Measurements from ENCODE around the gene RAPGEF4.

RAPGEF4 gene

GRCh38 chr2:172704072-172704936, 31.3 kb upstream of the RAPGEF4 start:
- H3K4me2 ChIP-seq = no peak overlapping the region
- H3K9ac ChIP-seq = no peak overlapping the region

DNA sequence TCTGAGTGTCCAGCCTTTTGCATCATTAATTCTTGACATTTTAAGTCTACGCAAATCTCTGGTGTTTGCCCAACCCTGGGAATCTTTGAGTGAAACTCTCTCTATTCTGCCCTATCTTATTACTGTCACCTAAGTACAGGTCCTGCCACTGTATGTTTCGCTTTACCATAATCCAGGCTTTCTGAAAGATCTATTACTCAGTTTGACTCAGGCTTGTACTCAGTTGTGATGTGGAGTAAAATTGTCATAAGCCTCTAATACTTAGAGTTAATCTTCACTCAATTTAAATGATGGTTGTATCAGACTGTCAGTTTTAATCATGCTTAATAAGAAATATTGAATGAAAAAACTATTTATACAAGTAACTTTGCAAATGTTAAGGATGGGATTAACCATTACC, 30.3 kb upstream of the RAPGEF4 start:
- Histone ChIP-seq H3K36me3 (no peaks in the 10 kb centered on the region), H3K9me3 (replicated peaks in 1 of 11) (peaks cover 4 to 11% (median 8%) of the 10 kb centered on the region in 11 experiments), H4K20me1 (no peaks in the 10 kb centered on the region), H3K27ac (no peak overlapping the region), H3K4me3 (no peak overlapping the region), H3K27me3 (no peaks in the 10 kb centered on the region), H3K4me1 (peaks cover 0 to 6% (median 0%) of the 10 kb centered on the region in 10 experiments; a peak in 1 of 20 replicates), H3K4me2 (no peak overlapping the region), H3K9ac (no peak overlapping the region)
- no peak for TF ChIP-seq Cebpa-rat (IDR thresholded peaks at IDR 0.05)

More at GRCh38 chr2:172704072-172704936, 31.3 kb upstream of the RAPGEF4 start:
- Histone ChIP-seq H3K4me3 (no peak overlapping the region), H3K9me3 (replicated peaks in 1 of 11) (peaks cover 9 to 18% (median 12%) of the 10 kb centered on the region in 11 experiments), H3K27me3 (no peaks in the 10 kb centered on the region), H4K20me1 (no peaks in the 10 kb centered on the region), H3K4me1 (no peaks in the 10 kb centered on the region), H3K27ac (no peak overlapping the region), H3K36me3 (no peaks in the 10 kb centered on the region)
- TF ChIP-seq Cebpa-rat (IDR thresholded peaks at IDR 0.05) = no peak

GRCh38 chr2:172708247-172708646, 27.4 kb upstream of the RAPGEF4 start:
- no peaks in the 10 kb centered on the region for H3K36me3 ChIP-seq
- no peaks in the 10 kb centered on the region for H4K20me1 ChIP-seq
- peaks cover 0 to 7% (median 0%) of the 10 kb centered on the region in 11 experiments; a peak in 7 of 22 replicates for H3K9me3 ChIP-seq (replicated peaks in 1 of 11)
- no peak overlapping the region for H3K9ac ChIP-seq
- no peak overlapping the region for H3K27ac ChIP-seq
- H3K27me3 ChIP-seq = no peaks in the 10 kb centered on the region
- no peak for TF ChIP-seq Cebpa-rat (IDR thresholded peaks at IDR 0.05)
- H3K4me2 ChIP-seq = no peak overlapping the region
- H3K4me1 ChIP-seq = peaks cover 0 to 6% (median 0%) of the 10 kb centered on the region in 10 experiments; a peak in 1 of 20 replicates
- H3K4me3 ChIP-seq = no peak overlapping the region

- H3K9ac ChIP-seq = no peak overlapping the region
- no peak for TF ChIP-seq Cebpa-rat (IDR thresholded peaks at IDR 0.05)
- no peaks in the 10 kb centered on the region for H4K20me1 ChIP-seq
- H3K4me3 ChIP-seq = no peak overlapping the region
- H3K9me3 ChIP-seq (replicated peaks in 1 of 11) = peaks cover 0 to 9% (median 0%) of the 10 kb centered on the region in 11 experiments; a peak in 7 of 22 replicates
- no peak overlapping the region for H3K4me2 ChIP-seq
- no peaks in the 10 kb centered on the region for H3K36me3 ChIP-seq
- H3K4me1 ChIP-seq = peaks cover 0 to 6% (median 0%) of the 10 kb centered on the region in 10 experiments; a peak in 1 of 20 replicates
- H3K27me3 ChIP-seq = no peaks in the 10 kb centered on the region
- no peak overlapping the region for H3K27ac ChIP-seq
These were observed 25.9 kb upstream of the RAPGEF4 start for GRCh38 chr2:172709566-172710291.

DNA sequence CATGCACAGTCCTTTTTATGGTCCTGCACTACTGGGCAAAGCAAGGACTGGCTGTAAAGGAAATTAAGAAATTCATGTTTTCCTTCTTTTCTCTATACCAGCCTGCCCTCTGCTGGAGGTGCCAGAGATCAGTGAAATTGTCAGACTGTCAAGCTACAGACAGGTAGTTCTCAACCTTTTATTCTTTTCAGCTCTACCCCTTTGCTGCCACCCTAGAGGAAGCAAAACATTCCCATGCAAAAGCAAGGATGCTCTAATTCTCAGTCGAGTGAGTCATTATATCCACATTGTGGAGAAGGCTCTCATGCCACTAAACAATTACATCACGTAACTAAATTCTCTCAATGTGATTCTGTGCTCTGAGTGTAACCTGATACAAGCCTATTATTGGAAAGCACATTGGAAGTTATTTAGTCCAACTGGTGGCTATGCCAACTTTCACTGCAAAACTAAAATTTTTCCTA, 25.0 kb upstream of the RAPGEF4 start:
- H3K4me3 ChIP-seq = no peak overlapping the region
- no peak overlapping the region for H3K4me2 ChIP-seq
- H3K27ac ChIP-seq = no peak overlapping the region
- TF ChIP-seq Cebpa-rat (IDR thresholded peaks at IDR 0.05) = no peak
- peaks cover 0 to 9% (median 0%) of the 10 kb centered on the region in 11 experiments; a peak in 7 of 22 replicates for H3K9me3 ChIP-seq (replicated peaks in 1 of 11)
- H4K20me1 ChIP-seq = no peaks in the 10 kb centered on the region
- H3K9ac ChIP-seq = no peak overlapping the region
- no peaks in the 10 kb centered on the region for H3K36me3 ChIP-seq
- H3K4me1 ChIP-seq = peaks cover 0 to 6% (median 0%) of the 10 kb centered on the region in 10 experiments; a peak in 1 of 20 replicates
- no peaks in the 10 kb centered on the region for H3K27me3 ChIP-seq

DNA sequence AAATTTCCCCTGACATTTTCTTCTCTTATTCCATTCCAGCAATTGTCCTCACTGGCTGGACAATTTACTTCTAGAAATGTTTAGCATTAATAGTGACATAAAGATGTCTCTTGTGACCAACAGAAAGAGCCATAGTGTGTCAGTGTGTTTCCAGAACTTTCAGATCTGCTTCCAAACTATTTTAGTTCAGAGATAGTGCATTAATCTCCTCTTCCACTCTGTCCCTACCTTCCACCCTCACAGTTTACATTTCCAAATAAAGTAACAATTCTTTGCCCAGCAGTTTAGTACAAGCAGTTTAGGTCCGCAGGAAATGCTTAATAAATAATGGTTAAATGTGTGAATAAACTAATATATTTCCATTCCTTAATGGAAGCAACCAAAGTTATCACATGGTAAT, 24.5 kb upstream of the RAPGEF4 start:
- H3K27ac ChIP-seq = no peak overlapping the region
- no peak overlapping the region for H3K4me3 ChIP-seq
- H3K4me1 ChIP-seq = peaks cover 0 to 6% (median 0%) of the 10 kb centered on the region in 10 experiments; a peak in 1 of 20 replicates
- no peaks in the 10 kb centered on the region for H3K27me3 ChIP-seq
- peaks cover 0 to 9% (median 0%) of the 10 kb centered on the region in 11 experiments; a peak in 7 of 22 replicates for H3K9me3 ChIP-seq (replicated peaks in 1 of 11)
- H3K36me3 ChIP-seq = no peaks in the 10 kb centered on the region
- H4K20me1 ChIP-seq = no peaks in the 10 kb centered on the region
- H3K4me2 ChIP-seq = no peak overlapping the region
- H3K9ac ChIP-seq = no peak overlapping the region
- no peak for TF ChIP-seq Cebpa-rat (IDR thresholded peaks at IDR 0.05)

DNA sequence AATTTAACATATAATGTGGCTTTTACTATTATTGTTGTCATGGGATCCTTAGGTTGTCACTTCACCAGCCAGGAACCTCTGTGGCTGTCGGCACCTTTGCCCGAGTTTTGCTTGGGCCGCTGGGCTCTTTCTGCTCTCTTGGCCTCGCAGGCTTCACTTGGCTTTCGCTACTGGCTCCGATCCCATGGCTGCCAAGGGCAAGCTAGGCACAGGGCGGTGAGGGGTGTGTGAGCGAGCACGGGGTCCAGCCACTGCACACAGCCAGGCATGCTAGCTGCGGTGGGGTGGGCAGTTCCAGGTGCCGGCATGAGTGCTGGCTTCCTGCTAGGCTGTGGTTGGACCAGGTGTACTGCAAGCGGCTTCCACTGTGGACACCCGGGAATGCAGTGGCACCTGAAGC, 23.4 kb upstream of the RAPGEF4 start:
- H3K9me3 ChIP-seq (replicated peaks in 1 of 11) = peaks cover 0 to 9% (median 0%) of the 10 kb centered on the region in 11 experiments; a peak in 7 of 22 replicates
- H4K20me1 ChIP-seq = no peaks in the 10 kb centered on the region
- H3K4me1 ChIP-seq = peaks cover 0 to 6% (median 0%) of the 10 kb centered on the region in 10 experiments; a peak in 1 of 20 replicates
- no peaks in the 10 kb centered on the region for H3K36me3 ChIP-seq
- no peak overlapping the region for H3K9ac ChIP-seq
- H3K4me3 ChIP-seq = no peak overlapping the region
- H3K4me2 ChIP-seq = no peak overlapping the region
- TF ChIP-seq Cebpa-rat (IDR thresholded peaks at IDR 0.05) = no peak
- no peaks in the 10 kb centered on the region for H3K27me3 ChIP-seq
- H3K27ac ChIP-seq = no peak overlapping the region

DNA sequence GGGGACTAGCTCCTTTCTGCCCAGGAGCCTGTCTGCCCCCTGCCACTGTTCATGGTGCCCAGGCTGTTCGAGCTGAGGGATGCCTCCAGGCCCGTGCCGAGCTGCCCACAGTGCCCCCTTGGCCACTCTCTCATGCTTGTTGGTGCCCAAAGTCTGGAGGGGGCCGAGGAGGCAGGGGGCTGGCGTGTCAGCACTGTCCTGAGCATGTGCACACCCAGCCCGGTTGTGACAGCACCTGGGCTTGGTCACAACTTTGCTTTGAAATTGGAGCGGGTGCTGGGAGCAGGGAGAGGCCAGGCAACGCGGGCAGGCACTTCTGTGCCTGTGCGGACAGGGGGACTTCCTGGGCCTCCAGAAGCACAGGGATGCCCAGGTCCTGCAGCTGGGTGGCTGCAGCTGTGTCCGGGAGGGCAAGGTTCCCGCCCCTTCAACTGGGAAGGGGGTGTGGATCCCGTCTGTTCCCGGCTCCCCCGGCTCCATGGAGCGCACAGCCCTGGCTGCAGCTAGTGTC, 22.2 kb upstream of the RAPGEF4 start:
- TF ChIP-seq Cebpa-rat (IDR thresholded peaks at IDR 0.05) = no peak
- H3K4me2 ChIP-seq = no peak overlapping the region
- peaks cover 0 to 9% (median 0%) of the 10 kb centered on the region in 11 experiments; a peak in 7 of 22 replicates for H3K9me3 ChIP-seq (replicated peaks in 1 of 11)

GRCh38 chr2:172722481-172722880, 13.2 kb upstream of the RAPGEF4 start:
- Histone ChIP-seq H3K27me3 (no peaks in the 10 kb centered on the region), H4K20me1 (no peaks in the 10 kb centered on the region), H3K9me3 (replicated peaks in 1 of 11) (peaks cover 0 to 14% (median 8%) of the 10 kb centered on the region in 11 experiments; a peak in 7 of 22 replicates), H3K4me2 (no peak overlapping the region), H3K36me3 (no peaks in the 10 kb centered on the region; a peak in 1 of 22 replicates), H3K27ac (no peak overlapping the region), H3K9ac (no peak overlapping the region), H3K4me3 (no peak overlapping the region), H3K4me1 (peaks cover 0 to 9% (median 8%) of the 10 kb centered on the region in 10 experiments; a peak in 10 of 20 replicates)
- no peak for TF ChIP-seq Cebpa-rat (IDR thresholded peaks at IDR 0.05)

More for the DNA sequence above, 22.2 kb upstream of the RAPGEF4 start:
- Histone ChIP-seq H3K27me3 (no peaks in the 10 kb centered on the region), H3K36me3 (no peaks in the 10 kb centered on the region), H3K4me1 (peaks cover 0 to 6% (median 0%) of the 10 kb centered on the region in 10 experiments; a peak in 1 of 20 replicates), H3K27ac (no peak overlapping the region), H3K9ac (no peak overlapping the region), H4K20me1 (no peaks in the 10 kb centered on the region), H3K4me3 (no peak overlapping the region)

All from BLaER1 treated with 17β-estradiol and CSF1 and Interleukin-3, amounts not matched to agents 10 nM and 100 nM (cell line).